ENCODE results near the gene LASP1NB.

LASP1NB gene

DNA sequence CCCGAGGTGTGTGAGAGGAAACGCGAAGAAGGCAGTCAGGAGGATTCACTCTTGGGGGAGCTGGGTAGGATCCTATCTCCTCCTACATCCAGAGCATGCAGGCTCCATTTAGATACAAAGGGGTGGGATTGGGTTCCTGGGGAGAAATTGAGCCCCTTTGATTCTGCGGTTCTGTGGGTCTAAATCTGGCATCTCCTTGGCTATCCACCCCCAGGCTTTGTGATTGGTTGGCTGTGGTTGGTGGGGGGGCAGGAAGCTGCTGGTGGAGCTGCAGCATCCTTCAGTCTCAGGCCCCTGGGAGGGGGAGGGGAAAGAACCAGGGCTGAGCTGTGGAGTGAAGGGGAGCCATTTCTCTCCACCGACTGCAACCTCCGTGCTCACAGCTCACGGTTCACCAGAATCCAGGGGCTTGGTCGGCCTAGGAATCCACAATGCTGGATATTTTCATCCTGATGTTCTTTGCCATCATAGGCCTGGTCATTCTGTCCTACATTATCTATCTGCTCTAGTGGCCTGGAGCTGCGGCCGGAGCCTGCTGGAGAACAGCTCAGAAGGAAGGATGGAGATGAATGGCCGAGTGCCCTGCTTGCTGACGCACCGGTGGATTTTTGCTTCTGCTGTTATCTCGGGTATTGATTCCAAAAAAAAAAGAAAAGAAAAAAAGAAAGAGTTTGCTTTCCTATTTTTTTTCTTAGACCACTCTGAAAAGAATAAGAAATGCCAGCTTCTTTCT lies at the start of gene LASP1NB:
Gene LASP1NB, plus strand, starts transcription at position 352 of the 733 bp plus-strand sequence.
- TF ChIP-seq, protein P1, sequence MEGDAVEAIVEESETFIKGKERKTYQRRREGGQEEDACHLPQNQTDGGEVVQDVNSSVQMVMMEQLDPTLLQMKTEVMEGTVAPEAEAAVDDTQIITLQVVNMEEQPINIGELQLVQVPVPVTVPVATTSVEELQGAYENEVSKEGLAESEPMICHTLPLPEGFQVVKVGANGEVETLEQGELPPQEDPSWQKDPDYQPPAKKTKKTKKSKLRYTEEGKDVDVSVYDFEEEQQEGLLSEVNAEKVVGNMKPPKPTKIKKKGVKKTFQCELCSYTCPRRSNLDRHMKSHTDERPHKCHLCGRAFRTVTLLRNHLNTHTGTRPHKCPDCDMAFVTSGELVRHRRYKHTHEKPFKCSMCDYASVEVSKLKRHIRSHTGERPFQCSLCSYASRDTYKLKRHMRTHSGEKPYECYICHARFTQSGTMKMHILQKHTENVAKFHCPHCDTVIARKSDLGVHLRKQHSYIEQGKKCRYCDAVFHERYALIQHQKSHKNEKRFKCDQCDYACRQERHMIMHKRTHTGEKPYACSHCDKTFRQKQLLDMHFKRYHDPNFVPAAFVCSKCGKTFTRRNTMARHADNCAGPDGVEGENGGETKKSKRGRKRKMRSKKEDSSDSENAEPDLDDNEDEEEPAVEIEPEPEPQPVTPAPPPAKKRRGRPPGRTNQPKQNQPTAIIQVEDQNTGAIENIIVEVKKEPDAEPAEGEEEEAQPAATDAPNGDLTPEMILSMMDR (IDR thresholded peaks at IDR 0.05; ENCODE audit: low read depth, low read length, missing input control): no peak
- TF ChIP-seq HNF4A (conservative IDR thresholded peaks at IDR 0.05): no peak
- no peak for TF ChIP-seq RXRA (IDR thresholded peaks at IDR 0.05)
- no peak for TF ChIP-seq FOXA1 (IDR thresholded peaks at IDR 0.05)
- TF ChIP-seq YY1 (IDR thresholded peaks at IDR 0.05): no peak
- TF ChIP-seq, protein P2, sequence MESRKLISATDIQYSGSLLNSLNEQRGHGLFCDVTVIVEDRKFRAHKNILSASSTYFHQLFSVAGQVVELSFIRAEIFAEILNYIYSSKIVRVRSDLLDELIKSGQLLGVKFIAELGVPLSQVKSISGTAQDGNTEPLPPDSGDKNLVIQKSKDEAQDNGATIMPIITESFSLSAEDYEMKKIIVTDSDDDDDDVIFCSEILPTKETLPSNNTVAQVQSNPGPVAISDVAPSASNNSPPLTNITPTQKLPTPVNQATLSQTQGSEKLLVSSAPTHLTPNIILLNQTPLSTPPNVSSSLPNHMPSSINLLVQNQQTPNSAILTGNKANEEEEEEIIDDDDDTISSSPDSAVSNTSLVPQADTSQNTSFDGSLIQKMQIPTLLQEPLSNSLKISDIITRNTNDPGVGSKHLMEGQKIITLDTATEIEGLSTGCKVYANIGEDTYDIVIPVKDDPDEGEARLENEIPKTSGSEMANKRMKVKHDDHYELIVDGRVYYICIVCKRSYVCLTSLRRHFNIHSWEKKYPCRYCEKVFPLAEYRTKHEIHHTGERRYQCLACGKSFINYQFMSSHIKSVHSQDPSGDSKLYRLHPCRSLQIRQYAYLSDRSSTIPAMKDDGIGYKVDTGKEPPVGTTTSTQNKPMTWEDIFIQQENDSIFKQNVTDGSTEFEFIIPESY (IDR thresholded peaks at IDR 0.05): no peak
- TF ChIP-seq HNF4G (IDR thresholded peaks at IDR 0.05): no peak
- TF ChIP-seq, protein P3, sequence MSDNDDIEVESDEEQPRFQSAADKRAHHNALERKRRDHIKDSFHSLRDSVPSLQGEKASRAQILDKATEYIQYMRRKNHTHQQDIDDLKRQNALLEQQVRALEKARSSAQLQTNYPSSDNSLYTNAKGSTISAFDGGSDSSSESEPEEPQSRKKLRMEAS (IDR thresholded peaks at IDR 0.05): no peak
- TF ChIP-seq, protein P4, sequence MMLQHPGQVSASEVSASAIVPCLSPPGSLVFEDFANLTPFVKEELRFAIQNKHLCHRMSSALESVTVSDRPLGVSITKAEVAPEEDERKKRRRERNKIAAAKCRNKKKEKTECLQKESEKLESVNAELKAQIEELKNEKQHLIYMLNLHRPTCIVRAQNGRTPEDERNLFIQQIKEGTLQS (IDR thresholded peaks at IDR 0.05): no peak
- TF ChIP-seq FOXA2 (IDR thresholded peaks at IDR 0.05): no peak
- TF ChIP-seq GABPA (IDR thresholded peaks at IDR 0.05 in 1 of 2, conservative IDR thresholded peaks at IDR 0.05 in 1 of 2): no peak
- TF ChIP-seq, protein P5, sequence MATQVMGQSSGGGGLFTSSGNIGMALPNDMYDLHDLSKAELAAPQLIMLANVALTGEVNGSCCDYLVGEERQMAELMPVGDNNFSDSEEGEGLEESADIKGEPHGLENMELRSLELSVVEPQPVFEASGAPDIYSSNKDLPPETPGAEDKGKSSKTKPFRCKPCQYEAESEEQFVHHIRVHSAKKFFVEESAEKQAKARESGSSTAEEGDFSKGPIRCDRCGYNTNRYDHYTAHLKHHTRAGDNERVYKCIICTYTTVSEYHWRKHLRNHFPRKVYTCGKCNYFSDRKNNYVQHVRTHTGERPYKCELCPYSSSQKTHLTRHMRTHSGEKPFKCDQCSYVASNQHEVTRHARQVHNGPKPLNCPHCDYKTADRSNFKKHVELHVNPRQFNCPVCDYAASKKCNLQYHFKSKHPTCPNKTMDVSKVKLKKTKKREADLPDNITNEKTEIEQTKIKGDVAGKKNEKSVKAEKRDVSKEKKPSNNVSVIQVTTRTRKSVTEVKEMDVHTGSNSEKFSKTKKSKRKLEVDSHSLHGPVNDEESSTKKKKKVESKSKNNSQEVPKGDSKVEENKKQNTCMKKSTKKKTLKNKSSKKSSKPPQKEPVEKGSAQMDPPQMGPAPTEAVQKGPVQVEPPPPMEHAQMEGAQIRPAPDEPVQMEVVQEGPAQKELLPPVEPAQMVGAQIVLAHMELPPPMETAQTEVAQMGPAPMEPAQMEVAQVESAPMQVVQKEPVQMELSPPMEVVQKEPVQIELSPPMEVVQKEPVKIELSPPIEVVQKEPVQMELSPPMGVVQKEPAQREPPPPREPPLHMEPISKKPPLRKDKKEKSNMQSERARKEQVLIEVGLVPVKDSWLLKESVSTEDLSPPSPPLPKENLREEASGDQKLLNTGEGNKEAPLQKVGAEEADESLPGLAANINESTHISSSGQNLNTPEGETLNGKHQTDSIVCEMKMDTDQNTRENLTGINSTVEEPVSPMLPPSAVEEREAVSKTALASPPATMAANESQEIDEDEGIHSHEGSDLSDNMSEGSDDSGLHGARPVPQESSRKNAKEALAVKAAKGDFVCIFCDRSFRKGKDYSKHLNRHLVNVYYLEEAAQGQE (IDR thresholded peaks at IDR 0.05): no peak
- TF ChIP-seq SP1 (IDR thresholded peaks at IDR 0.05): no peak
- TF ChIP-seq EGR1 (IDR thresholded peaks at IDR 0.05; ENCODE audit: low read depth in 2 of 2): no peak
- no peak for TF ChIP-seq NR2F2 (IDR thresholded peaks at IDR 0.05)
- H3K9me3 ChIP-seq (ENCODE audit: control insufficient read depth in 4 of 4, low read length in 3 of 4): no peaks in the 10 kb centered on the region
- no peak within 1 kb of the TSS for H3K9ac ChIP-seq (ENCODE audit: low read depth in 1 of 2, low read length in 2 of 2)
- H3K27me3 ChIP-seq (ENCODE audit: control insufficient read depth in 4 of 4, insufficient read depth in 4 of 4, low read length in 3 of 4): no peaks in the 10 kb centered on the region
- WGBS: 71% methylated on average over 14 of the region's 14 CpGs
- H3K36me3 ChIP-seq (ENCODE audit: control insufficient read depth in 4 of 4, insufficient read depth in 3 of 4, low read depth in 1 of 4, low read length in 3 of 4): no peaks in the 10 kb centered on the region
- H3K4me3 ChIP-seq (ENCODE audit: low read depth in 1 of 3, low read length in 3 of 3): no peak within 1 kb of the TSS
- H3K27ac ChIP-seq (ENCODE audit: low read depth in 1 of 2, low read length in 2 of 2): no peak within 1 kb of the TSS
- H3K4me1 ChIP-seq (ENCODE audit: control insufficient read depth in 4 of 4, insufficient read depth in 4 of 4, low read length in 3 of 4): peaks cover 0 to 2% (median 0%) of the 10 kb centered on the region in 4 donors
- no peak for DNase-seq (ENCODE audit: low spot score)
